SU-DHL-6 (cell line): ENCODE measurements around the gene CCDC85C.

Experiments
- EZH2phosphoT487 ChIP-seq: fragments of 200-600 bp; sonication (generic), shearing (Covaris generic); conservative IDR thresholded peaks from 2 replicates; pipeline ENCODE4 v1.6.1; 2018; ENCODE audit warnings: mild to moderate bottlenecking, antibody characterized with exemption, low read length, moderate library complexity, mixed read lengths
- TF ChIP-seq, protein P1 (sequence below): fragments of 200-600 bp; sonication (generic); IDR thresholded peaks from one replicate; pipeline ENCODE4 v1.5.1; 2017; ENCODE audit warnings: antibody characterized with exemption, mild to moderate bottlenecking, low read length, moderate library complexity; ENCODE audit not compliant: insufficient read depth, poor library complexity, severe bottlenecking

DNA sequence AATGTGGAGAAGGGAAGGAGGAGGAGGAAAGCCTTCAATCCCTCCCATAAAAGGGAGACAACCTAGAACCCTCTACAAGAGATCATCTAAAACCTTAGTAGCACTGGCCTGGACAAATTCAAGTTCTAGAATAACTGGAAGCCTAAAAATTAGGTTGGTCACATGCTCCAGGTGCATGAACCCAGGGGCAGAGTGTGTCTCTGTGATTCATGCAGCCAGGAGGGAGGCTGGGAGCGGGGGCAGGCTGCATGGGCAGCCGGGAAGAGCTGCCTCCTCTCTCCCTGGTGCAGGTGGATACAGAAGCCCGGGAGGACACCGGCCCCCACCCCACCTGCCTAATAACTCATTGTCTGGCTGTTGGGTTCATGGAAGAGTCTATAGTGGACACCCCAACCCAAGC is 38.6 kb downstream of the CCDC85C start:
- TF ChIP-seq, protein P1, sequence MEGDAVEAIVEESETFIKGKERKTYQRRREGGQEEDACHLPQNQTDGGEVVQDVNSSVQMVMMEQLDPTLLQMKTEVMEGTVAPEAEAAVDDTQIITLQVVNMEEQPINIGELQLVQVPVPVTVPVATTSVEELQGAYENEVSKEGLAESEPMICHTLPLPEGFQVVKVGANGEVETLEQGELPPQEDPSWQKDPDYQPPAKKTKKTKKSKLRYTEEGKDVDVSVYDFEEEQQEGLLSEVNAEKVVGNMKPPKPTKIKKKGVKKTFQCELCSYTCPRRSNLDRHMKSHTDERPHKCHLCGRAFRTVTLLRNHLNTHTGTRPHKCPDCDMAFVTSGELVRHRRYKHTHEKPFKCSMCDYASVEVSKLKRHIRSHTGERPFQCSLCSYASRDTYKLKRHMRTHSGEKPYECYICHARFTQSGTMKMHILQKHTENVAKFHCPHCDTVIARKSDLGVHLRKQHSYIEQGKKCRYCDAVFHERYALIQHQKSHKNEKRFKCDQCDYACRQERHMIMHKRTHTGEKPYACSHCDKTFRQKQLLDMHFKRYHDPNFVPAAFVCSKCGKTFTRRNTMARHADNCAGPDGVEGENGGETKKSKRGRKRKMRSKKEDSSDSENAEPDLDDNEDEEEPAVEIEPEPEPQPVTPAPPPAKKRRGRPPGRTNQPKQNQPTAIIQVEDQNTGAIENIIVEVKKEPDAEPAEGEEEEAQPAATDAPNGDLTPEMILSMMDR = no peak
- no peak for TF ChIP-seq EZH2phosphoT487
